GM12874 (cell line): ENCODE measurements around the gene PEX6.

Source experiments
- TF ChIP-seq, protein P1 (sequence below): IDR thresholded peaks from 2 replicates; pipeline ENCODE4 v1.5.1; 2011; ENCODE audit warnings: low read depth, mild to moderate bottlenecking, control low read depth, low read length, moderate library complexity; ENCODE audit not compliant: insufficient read depth

PEX6 gene

DNA sequence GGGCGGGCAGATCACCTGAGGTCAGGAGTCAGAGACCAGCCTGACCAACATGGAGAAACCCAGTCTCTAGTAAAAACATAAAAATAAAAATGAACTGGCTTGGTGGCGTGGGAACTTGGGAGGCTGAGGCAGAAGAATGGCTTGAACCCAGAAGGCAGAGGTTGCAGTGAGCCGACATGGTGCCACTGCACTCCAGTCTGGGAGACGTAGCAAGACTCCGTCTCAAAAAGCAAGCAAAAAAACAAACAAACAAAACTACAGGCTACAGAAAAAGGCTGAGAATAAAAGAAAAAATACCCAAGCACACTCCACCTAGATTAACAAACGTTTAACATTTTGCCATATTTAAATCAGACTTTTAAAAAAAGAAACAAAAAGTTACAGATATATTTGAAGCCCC, 57.2 kb downstream of the PEX6 start:
- TF ChIP-seq, protein P1, sequence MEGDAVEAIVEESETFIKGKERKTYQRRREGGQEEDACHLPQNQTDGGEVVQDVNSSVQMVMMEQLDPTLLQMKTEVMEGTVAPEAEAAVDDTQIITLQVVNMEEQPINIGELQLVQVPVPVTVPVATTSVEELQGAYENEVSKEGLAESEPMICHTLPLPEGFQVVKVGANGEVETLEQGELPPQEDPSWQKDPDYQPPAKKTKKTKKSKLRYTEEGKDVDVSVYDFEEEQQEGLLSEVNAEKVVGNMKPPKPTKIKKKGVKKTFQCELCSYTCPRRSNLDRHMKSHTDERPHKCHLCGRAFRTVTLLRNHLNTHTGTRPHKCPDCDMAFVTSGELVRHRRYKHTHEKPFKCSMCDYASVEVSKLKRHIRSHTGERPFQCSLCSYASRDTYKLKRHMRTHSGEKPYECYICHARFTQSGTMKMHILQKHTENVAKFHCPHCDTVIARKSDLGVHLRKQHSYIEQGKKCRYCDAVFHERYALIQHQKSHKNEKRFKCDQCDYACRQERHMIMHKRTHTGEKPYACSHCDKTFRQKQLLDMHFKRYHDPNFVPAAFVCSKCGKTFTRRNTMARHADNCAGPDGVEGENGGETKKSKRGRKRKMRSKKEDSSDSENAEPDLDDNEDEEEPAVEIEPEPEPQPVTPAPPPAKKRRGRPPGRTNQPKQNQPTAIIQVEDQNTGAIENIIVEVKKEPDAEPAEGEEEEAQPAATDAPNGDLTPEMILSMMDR = no peak

DNA sequence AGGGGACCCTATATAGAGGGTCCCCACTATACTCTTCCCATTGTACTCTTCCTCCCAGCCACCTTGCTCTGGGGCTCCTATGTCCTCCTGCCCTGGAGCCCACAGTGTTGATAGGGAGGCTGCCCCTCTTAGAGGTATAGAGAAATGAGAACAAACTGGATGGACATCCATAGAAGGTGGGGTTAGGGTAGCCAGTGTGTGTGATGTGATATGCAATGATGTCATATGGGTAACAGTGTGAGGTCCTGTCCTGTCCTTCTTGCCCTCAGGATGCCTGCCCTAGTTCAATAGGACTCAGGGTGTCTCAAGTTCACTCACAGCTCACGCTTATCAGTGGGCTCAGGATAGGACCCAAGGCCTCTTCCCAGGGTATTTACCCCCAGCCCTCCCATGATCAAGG, 62.7 kb downstream of the PEX6 start:
- TF ChIP-seq, protein P1 = no peak

DNA sequence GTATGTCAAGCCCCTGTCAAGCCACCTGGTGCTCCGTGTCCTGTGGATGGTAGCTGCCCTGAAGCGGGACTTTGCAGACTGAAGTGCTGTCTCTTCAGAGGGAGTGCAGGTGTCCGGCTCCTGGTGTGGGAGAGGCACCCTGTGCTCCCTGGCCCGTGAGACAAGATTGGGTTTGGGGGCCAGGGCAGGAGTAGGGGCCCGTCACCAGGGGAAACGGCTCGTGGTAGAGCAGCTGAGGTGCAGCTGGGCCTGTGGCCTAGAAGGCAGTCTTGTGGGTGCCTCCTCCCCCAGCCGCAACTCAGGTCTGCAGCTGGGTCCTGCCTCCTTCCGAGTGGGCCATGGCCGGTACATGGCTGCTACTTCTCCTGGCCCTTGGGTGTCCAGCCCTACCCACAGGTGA, 63.2 kb downstream of the PEX6 start, which contains the start of gene PTCRA:
Gene PTCRA, plus strand, starts transcription at position 322 of the 400 bp plus-strand sequence. Its CDS starts 17 bp downstream, at position 339.
- TF ChIP-seq, protein P1 = no peak

DNA sequence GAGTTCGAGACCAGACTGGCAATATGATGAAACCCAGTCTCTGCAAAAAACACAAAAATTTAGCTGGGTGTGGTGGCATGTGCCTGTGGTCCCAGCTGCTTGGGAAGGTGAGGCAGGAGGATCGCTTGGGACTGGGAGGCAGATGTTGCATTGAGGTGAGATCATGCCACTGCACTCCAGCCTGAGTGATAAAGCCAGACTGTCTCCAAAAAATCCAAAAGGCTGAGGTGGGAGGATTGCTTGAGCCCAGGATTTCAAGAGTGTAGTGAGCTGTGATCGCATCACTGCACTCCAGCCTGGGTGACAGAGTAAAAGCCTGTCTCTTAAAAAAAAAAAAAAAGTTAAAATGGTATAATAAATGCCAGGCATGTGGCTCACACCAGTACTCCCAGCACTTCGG, 64.4 kb downstream of the PEX6 start:
- TF ChIP-seq, protein P1 = no peak
